ENCODE data around the gene SLC9A9. TPM values are rescaled to one million over a fixed set of nuclear protein-coding genes. Genes with fewer than 3 reads are reported as not detected.

SLC9A9 gene
- total RNA-seq, 4 donors from 2014 or later: 2.1 to 40.4 (median 7.2) TPM

DNA sequence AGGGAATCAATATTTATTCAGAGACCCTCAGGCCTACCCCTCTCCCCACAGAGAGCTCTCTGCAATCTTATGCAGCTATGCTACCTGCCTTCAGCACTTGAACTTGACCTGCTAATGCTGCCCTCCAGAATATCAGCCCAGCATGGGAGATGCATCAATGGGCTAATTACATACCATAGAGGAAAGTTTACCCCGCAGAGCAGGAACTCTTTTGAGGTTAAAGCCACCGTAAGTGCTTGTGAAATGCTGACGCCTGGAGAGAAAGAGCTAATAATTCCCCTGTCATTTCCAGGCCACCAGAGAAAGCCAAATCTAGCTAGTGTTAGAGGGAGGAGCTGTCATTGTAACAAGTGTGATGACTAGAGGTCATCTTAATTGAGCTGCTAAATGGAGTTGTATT lies 601.2 kb downstream of the SLC9A9 start:
- no peaks in the 10 kb centered on the region for H3K36me3 ChIP-seq
- no peaks in the 10 kb centered on the region for H3K27me3 ChIP-seq
- no peak for DNase-seq
- TF ChIP-seq POLR2A (IDR thresholded peaks at IDR 0.05): no peak
- TF ChIP-seq, protein P1, sequence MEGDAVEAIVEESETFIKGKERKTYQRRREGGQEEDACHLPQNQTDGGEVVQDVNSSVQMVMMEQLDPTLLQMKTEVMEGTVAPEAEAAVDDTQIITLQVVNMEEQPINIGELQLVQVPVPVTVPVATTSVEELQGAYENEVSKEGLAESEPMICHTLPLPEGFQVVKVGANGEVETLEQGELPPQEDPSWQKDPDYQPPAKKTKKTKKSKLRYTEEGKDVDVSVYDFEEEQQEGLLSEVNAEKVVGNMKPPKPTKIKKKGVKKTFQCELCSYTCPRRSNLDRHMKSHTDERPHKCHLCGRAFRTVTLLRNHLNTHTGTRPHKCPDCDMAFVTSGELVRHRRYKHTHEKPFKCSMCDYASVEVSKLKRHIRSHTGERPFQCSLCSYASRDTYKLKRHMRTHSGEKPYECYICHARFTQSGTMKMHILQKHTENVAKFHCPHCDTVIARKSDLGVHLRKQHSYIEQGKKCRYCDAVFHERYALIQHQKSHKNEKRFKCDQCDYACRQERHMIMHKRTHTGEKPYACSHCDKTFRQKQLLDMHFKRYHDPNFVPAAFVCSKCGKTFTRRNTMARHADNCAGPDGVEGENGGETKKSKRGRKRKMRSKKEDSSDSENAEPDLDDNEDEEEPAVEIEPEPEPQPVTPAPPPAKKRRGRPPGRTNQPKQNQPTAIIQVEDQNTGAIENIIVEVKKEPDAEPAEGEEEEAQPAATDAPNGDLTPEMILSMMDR (IDR thresholded peaks at IDR 0.05): no peak
- H3K4me1 ChIP-seq: no peaks in the 10 kb centered on the region
- H3K9me3 ChIP-seq: no peaks in the 10 kb centered on the region
- no peak overlapping the region for H3K27ac ChIP-seq
- H3K4me3 ChIP-seq: no peak overlapping the region

DNA sequence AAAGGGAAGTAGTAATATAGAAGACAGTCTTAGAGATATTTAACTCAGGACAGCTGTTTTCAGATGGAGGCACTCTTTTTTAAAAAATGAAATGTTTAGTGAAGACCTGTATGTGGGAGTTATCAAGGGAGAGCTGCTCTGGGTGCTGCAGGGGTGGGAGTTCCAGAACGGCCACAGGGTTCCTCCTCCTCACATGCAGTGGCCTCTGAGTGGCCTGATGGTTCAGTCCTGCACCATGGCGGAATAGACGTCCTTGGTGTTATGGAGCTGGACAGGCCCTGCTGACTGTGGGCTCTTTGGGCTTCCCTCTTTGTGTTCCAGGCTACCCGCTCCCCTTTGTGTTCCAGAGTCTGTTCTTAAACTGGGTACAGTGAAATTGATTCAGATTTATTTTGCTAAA lies 602.6 kb downstream of the SLC9A9 start:
- Histone ChIP-seq H3K9me3 (no peaks in the 10 kb centered on the region), H3K4me3 (no peak overlapping the region), H3K4me1 (no peaks in the 10 kb centered on the region), H3K36me3 (no peaks in the 10 kb centered on the region), H3K27ac (no peak overlapping the region), H3K27me3 (no peaks in the 10 kb centered on the region)
- TF ChIP-seq, protein P1 (IDR thresholded peaks at IDR 0.05): no peak
- TF ChIP-seq POLR2A (IDR thresholded peaks at IDR 0.05): no peak
- DNase-seq: no peak

DNA sequence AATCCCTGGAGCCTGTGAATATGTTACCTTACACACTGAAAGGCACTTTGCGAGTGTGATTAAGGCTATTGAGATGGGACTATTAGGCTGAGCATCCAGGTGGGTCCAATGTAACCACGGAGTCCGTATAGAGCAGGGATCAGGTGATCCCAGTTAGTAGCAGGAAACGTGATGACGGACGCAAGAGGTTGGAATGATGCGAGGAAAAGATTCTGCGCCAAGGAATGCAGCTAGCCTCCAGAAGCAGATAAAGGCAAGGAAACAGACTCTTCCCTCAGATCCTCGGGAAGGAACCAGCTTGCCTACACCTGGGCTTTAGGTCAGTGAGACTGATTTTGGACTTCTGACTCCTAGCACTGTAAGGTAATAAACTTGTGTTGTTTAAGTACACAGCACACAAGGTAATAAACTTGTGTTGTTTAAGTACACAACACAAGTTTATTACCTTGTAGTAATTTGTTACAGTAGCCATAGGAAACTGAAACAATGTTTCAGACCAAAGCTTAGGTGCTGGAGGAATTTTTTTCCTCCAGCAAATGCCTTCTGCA lies 603.7 kb downstream of the SLC9A9 start:
- no peaks in the 10 kb centered on the region for H3K9me3 ChIP-seq
- no peaks in the 10 kb centered on the region for H3K27me3 ChIP-seq
- no peaks in the 10 kb centered on the region for H3K4me1 ChIP-seq
- TF ChIP-seq, protein P1 (IDR thresholded peaks at IDR 0.05): no peak
- TF ChIP-seq POLR2A (IDR thresholded peaks at IDR 0.05): no peak
- H3K27ac ChIP-seq: no peak overlapping the region
- no peaks in the 10 kb centered on the region for H3K36me3 ChIP-seq
- no peak overlapping the region for H3K4me3 ChIP-seq
- no peak for DNase-seq

DNA sequence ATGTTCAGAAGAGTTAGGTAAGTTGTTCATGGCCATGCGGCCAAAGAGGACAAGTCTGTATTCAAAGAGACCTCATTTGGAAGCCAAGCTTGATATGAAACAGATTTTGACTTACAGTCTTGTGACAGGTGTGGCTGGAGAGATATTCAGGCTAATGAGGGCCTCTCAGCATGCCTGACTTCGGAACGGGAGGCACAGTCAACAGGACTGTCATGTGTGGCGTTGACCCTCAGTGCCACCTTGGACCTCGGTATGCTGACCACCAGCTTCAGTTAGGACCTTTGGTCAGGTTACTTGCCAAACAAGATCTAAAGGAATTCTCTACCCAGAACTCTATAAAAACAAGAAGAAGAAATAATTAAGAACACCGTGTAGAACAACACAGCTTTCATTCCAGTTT lies 604.6 kb downstream of the SLC9A9 start:
- DNase-seq: no peak
- H3K9me3 ChIP-seq: no peaks in the 10 kb centered on the region
- no peak overlapping the region for H3K4me3 ChIP-seq
- H3K27me3 ChIP-seq: no peaks in the 10 kb centered on the region
- H3K27ac ChIP-seq: no peak overlapping the region
- no peaks in the 10 kb centered on the region for H3K36me3 ChIP-seq
- H3K4me1 ChIP-seq: no peaks in the 10 kb centered on the region
- TF ChIP-seq POLR2A (IDR thresholded peaks at IDR 0.05): no peak
- TF ChIP-seq, protein P1 (IDR thresholded peaks at IDR 0.05): no peak

DNA sequence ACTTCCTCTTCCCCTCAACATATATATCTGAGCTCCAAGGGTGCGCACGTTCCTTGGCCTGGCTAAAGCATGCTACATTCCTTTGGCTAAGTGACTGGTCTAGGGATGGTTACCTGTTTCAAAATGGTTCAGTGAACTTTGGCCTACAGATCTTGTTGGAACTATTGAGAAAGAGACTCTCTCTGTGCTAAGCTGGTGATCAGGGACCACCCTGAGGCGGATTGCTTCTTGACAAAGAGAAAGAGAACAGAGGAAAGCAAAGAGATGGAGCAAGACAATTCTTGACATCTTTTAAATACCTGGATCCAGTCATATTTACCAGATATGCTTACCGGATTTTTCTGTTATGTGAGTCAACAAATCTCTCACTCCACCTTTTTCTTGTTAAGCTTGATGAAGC lies 605.6 kb downstream of the SLC9A9 start:
- Histone ChIP-seq H3K9me3 (no peaks in the 10 kb centered on the region), H3K4me3 (no peak overlapping the region), H3K27ac (no peak overlapping the region), H3K36me3 (no peaks in the 10 kb centered on the region), H3K27me3 (no peaks in the 10 kb centered on the region), H3K4me1 (no peaks in the 10 kb centered on the region)
- no peak for DNase-seq
- TF ChIP-seq, protein P1 (IDR thresholded peaks at IDR 0.05): no peak
- TF ChIP-seq POLR2A (IDR thresholded peaks at IDR 0.05): no peak

DNA sequence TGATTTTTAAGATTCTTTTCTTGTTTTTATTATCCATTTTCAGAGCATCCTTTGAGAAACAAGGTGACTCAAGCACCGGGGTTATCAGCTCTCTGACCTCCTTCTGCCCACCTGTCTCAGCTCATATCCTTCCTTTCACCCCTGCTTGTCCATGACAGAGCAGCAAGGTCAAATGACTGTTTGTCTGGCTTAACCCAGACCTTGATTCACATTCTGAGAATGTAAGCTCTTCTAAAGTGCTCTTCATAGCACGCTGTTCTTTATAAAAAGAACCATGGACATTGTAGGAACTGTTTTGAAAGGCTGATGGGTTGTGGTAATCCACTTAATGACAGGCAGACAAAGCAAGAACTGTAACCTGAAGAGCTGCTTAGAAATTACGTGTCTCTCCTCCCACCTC lies 606.2 kb downstream of the SLC9A9 start:
- TF ChIP-seq POLR2A (IDR thresholded peaks at IDR 0.05): no peak
- TF ChIP-seq, protein P1 (IDR thresholded peaks at IDR 0.05): no peak
- no peak overlapping the region for H3K27ac ChIP-seq
- H3K9me3 ChIP-seq: no peaks in the 10 kb centered on the region
- H3K4me1 ChIP-seq: no peaks in the 10 kb centered on the region
- no peak overlapping the region for H3K4me3 ChIP-seq
- no peaks in the 10 kb centered on the region for H3K27me3 ChIP-seq
- no peaks in the 10 kb centered on the region for H3K36me3 ChIP-seq
- no peak for DNase-seq
